NCI-H510A treated with DMSO at 0.1 percent for 48 hours (cell line): ENCODE results near the gene PKN3.

Source experiments
- DNase-seq: peaks from one replicate; lab custom pipeline; 2025; lab: John Stamatoyannopoulos, UW

The PKN3 gene

GRCh38 chr9:128742401-128742800, 40.1 kb downstream of the PKN3 start:
- no peak for DNase-seq

GRCh38 chr9:128743421-128743820, 41.1 kb downstream of the PKN3 start:
- DNase-seq, result no peak

- DNase-seq, result no peak
Measured at GRCh38 chr9:128747241-128747640, 44.9 kb downstream of the PKN3 start.

- no peak for DNase-seq
Measured at GRCh38 chr9:128750926-128751595, 48.8 kb downstream of the PKN3 start.

GRCh38 chr9:128753627-128754026, 51.3 kb downstream of the PKN3 start:
- no peak for DNase-seq

GRCh38 chr9:128757602-128758001, 55.3 kb downstream of the PKN3 start:
- no peak for DNase-seq

GRCh38 chr9:128762671-128763449, 60.6 kb downstream of the PKN3 start:
- DNase-seq, result no peak

- no peak for DNase-seq
Measured at GRCh38 chr9:128764361-128764760, 62.1 kb downstream of the PKN3 start.

GRCh38 chr9:128765499-128765898, 63.2 kb downstream of the PKN3 start:
- no peak for DNase-seq

GRCh38 chr9:128768606-128769005, 66.3 kb downstream of the PKN3 start:
- DNase-seq, result no peak
